Small intestine (tissue), 7 donors: ENCODE measurements around the gene ZNF662. TPM values are rescaled to one million over a fixed set of nuclear protein-coding genes. Genes with fewer than 3 reads are reported as not detected.
A peak's percentile ranks its signal among the peaks of the same experiment; 100 is the strongest.

ENCODE experiments used
- DNase-seq, 2 donors: peaks; one replicate each; pipeline versions ENCODE4 v3.0.0 to v3.0.0-alpha.2; 2013
- FAIRE-seq: peaks from 2 replicates; lab custom pipeline; 2012; peaks lifted over from hg19 to GRCh38; lab: Jason Lieb, UNC
- H3K27ac ChIP-seq, 3 donors: one replicate each; pipeline ENCODE4 v1.5.1; 2013; ENCODE audit warnings: low read length in 2 of 3, mild to moderate bottlenecking in 2 of 3, control low read depth in 1 of 3, inconsistent platforms in 1 of 3, low read depth in 1 of 3, moderate library complexity in 1 of 3
- H3K27me3 ChIP-seq, 3 donors: one replicate each; pipeline ENCODE4 v1.6.1; 2013; ENCODE audit warnings: low read length in 3 of 3, inconsistent platforms in 1 of 3; ENCODE audit not compliant: control insufficient read depth in 3 of 3, insufficient read depth in 3 of 3
- H3K36me3 ChIP-seq, 3 donors: one replicate each; pipeline ENCODE4 v1.6.1; 2013; ENCODE audit warnings: low read length in 3 of 3, inconsistent platforms in 1 of 3, low read depth in 1 of 3, mild to moderate bottlenecking in 1 of 3, moderate library complexity in 1 of 3; ENCODE audit not compliant: control insufficient read depth in 3 of 3, insufficient read depth in 2 of 3
- H3K4me1 ChIP-seq, 3 donors: one replicate each; pipeline ENCODE4 v1.6.1; 2013; ENCODE audit warnings: low read length in 2 of 3, inconsistent platforms in 1 of 3, low read depth in 1 of 3, mild to moderate bottlenecking in 1 of 3, moderate library complexity in 1 of 3; ENCODE audit not compliant: control insufficient read depth in 3 of 3, insufficient read depth in 2 of 3
- H3K4me3 ChIP-seq, 3 donors: one replicate each; pipeline ENCODE4 v1.5.1; 2013; ENCODE audit warnings: low read length in 3 of 3, control low read depth in 1 of 3, inconsistent platforms in 1 of 3, low read depth in 1 of 3, mild to moderate bottlenecking in 1 of 3, moderate library complexity in 1 of 3
- H3K9me3 ChIP-seq, 2 donors: one replicate each; pipeline ENCODE4 v1.6.1; 2013; ENCODE audit warnings: low read depth in 1 of 2, low read length in 1 of 2; ENCODE audit not compliant: control insufficient read depth in 2 of 2, insufficient read depth in 1 of 2
- WGBS, 3 donors: extraction: QIAGEN DNeasy Blood & Tissue Kit; methylation state at CpG; one replicate each; pipeline ENCODE4 v1.1.7; 2013; 5-methylcytosine and 5-hydroxymethylcytosine counted together
- polyA plus RNA-seq, 4 donors: library from polyadenylated mRNA; stranded (reverse) in 3 of 4; unstranded in 1 of 4; fragments of 200-250 nt in 3 of 4; fragments of 120-200 nt in 1 of 4; gene quantifications; one replicate each; pipeline versions ENCODE4 v1.2.1 to v1.2.3, GENCODE V29; 2013
- donor health status: healthy with polysubstance abuse.
- donor health status: control.
- donor health status: control.
- donor health status: Bipolar disorder and iron deficiency.
- donor health status: healthy.

The ZNF662 gene
- polyA plus RNA-seq, 4 donors: 0.54 to 20.4 (median 1.1) TPM

DNA sequence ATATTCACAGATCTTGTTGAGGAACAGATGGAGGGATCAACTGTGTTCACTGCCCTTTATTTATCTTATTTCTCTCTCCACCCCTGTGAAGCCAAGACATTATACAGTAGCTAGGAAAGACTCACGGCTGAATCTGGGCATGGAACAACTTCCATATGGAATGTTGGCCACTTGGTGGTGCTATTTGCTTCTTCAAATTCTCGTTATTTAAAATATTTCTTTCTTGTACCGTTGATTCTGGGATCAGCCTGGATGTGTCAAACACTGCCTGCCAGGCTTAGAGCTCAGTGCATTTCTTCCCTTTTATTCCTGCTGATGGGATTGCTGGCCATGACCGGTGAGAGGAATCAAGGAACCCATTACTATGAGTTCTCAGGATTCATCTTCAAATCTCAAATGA, 55.7 kb downstream of the ZNF662 start:
- 4 to 8% (median 7%) methylated on average over 4 of the region's 4 CpGs for WGBS, 3 donors
- no peak overlapping the region for H3K4me3 ChIP-seq
- no peaks in the 10 kb centered on the region for H3K4me1 ChIP-seq
- no peaks in the 10 kb centered on the region for H3K36me3 ChIP-seq
- no peaks in the 10 kb centered on the region for H3K27me3 ChIP-seq
- FAIRE-seq (no peak), DNase-seq (peak; percentile 61 to 73)
- H3K9me3 ChIP-seq: no peaks in the 10 kb centered on the region
- no peak overlapping the region for H3K27ac ChIP-seq

DNA sequence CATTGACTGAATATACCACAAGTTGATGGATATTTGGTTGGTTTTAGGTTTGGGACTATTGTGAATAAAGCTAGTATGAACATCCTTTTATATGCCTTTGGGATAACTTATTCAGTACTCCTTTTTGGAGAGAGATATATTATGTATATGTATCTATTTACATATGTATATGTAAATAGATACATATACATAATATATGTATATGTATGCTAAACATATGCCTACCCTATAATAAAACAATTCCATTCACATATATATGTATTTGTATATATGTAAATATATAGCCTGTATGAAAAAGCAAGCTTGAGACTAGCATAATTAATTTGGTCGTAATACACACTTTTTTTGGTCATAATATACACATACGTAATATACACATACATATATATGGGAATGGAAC, 57.3 kb downstream of the ZNF662 start:
- Histone ChIP-seq H3K36me3 (peaks cover 0 to 3% (median 0%) of the 10 kb centered on the region in 3 donors), H3K27me3 (no peaks in the 10 kb centered on the region), H3K27ac (no peak overlapping the region), H3K9me3 (no peaks in the 10 kb centered on the region), H3K4me1 (no peaks in the 10 kb centered on the region), H3K4me3 (no peak overlapping the region)
- DNase-seq (no peak), FAIRE-seq (no peak)
- WGBS, 3 donors: 76 to 89% (median 81%) methylated on average over 2 of the region's 2 CpGs

GRCh38 chr3:42964266-42964665, 58.3 kb downstream of the ZNF662 start:
- Histone ChIP-seq H3K27me3 (no peaks in the 10 kb centered on the region), H3K4me3 (no peak overlapping the region), H3K9me3 (no peaks in the 10 kb centered on the region), H3K36me3 (peaks cover 0 to 3% (median 0%) of the 10 kb centered on the region in 3 donors), H3K27ac (no peak overlapping the region), H3K4me1 (no peaks in the 10 kb centered on the region)
- WGBS, 3 donors: 78 to 84% (median 81%) methylated on average over 4 of the region's 4 CpGs
- no peak for DNase-seq
- no peak for FAIRE-seq

Other genes starting within 250 kb of the ZNF662 start
- gene KLHL40, start 220.6 kb upstream of the ZNF662 start, polyA plus RNA-seq: 1 to 10 TPM in 1 of 4 donors, under 1 TPM in 3; 0.01 to 1.1 (median 0.60) TPM
- 1 to 10 TPM in 2 of 4 donors, under 1 TPM in 2; 0.13 to 5.4 (median 1.2) TPM for gene HHATL, start 203.3 kb upstream of the ZNF662 start, polyA plus RNA-seq
- gene CCDC13, start 132.9 kb upstream of the ZNF662 start, polyA plus RNA-seq: 1 to 10 TPM in 1 of 4 donors, under 1 TPM in 3; 0.37 to 2.7 (median 0.66) TPM
- gene HIGD1A, start 101.7 kb upstream of the ZNF662 start, polyA plus RNA-seq: 100 to 1,000 TPM; 118 to 333 (median 255) TPM
- gene ACKR2, start 96.7 kb upstream of the ZNF662 start, polyA plus RNA-seq: 1 to 10 TPM in 2 of 4 donors, under 1 TPM in 2; 0.22 to 2.5 (median 1.3) TPM
- under 1 TPM in 2 of 4 donors, not detected in 2; 0.01 to 0.25 TPM for gene CYP8B1, start 30.3 kb upstream of the ZNF662 start, polyA plus RNA-seq
- 1 to 10 TPM in 2 of 4 donors, under 1 TPM in 2; 0.27 to 3.3 (median 1.4) TPM for gene GASK1A, start 73.2 kb downstream of the ZNF662 start, polyA plus RNA-seq
- gene POMGNT2, start 199.9 kb downstream of the ZNF662 start, polyA plus RNA-seq: 10 to 100 TPM in 1 of 4 donors, 1 to 10 TPM in 3; 1.3 to 10.6 (median 4.7) TPM